GM19397 (cell line): Measurements from ENCODE around the gene PAOX.

ENCODE experiments used
- ATAC-seq: cut with Tn5 transposase; IDR thresholded peaks from one replicate; pipeline ENCODE4 v1.9.1; 2021; ENCODE audit warnings: mild to moderate bottlenecking, moderate library complexity; ENCODE audit not compliant: unreplicated experiment

The PAOX gene

GRCh38 chr10:133379152-133379800 is at the start of gene PAOX:
Gene PAOX, plus strand, starts transcription at chr10:133379262. Its CDS starts 55 bp downstream, at chr10:133379317.
- peak; percentile 45 for ATAC-seq

GRCh38 chr10:133329491-133330202 is 49.4 kb upstream of the PAOX start:
- peak; percentile 82 for ATAC-seq

GRCh38 chr10:133332936-133333699 is 45.9 kb upstream of the PAOX start:
- no peak for ATAC-seq

GRCh38 chr10:133334503-133335245 is 44.4 kb upstream of the PAOX start:
- ATAC-seq = no peak

GRCh38 chr10:133335246-133336117 is 43.6 kb upstream of the PAOX start:
- no peak for ATAC-seq

- no peak for ATAC-seq
Observed at GRCh38 chr10:133336118-133336576, 42.9 kb upstream of the PAOX start.

- ATAC-seq = no peak
Observed at GRCh38 chr10:133336577-133337369, 42.3 kb upstream of the PAOX start, which contains the start of gene CALY. Gene CALY, minus strand, starts transcription at chr10:133336896. Its CDS starts 7,907 bp downstream, at chr10:133328989.

GRCh38 chr10:133337370-133337725 is 41.7 kb upstream of the PAOX start:
- no peak for ATAC-seq

- ATAC-seq = no peak
Observed at GRCh38 chr10:133338080-133339071, 40.7 kb upstream of the PAOX start.

- ATAC-seq = no peak
Observed at GRCh38 chr10:133339708-133340380, 39.2 kb upstream of the PAOX start.

GRCh38 chr10:133341983-133342382 is 37.1 kb upstream of the PAOX start:
- ATAC-seq = no peak

GRCh38 chr10:133342942-133343341 is 36.1 kb upstream of the PAOX start:
- no peak for ATAC-seq

- no peak for ATAC-seq
Observed at GRCh38 chr10:133343558-133343957, 35.5 kb upstream of the PAOX start.

- ATAC-seq = no peak
Observed at GRCh38 chr10:133344236-133344635, 34.8 kb upstream of the PAOX start.

- ATAC-seq = no peak
Observed at GRCh38 chr10:133346413-133346812, 32.6 kb upstream of the PAOX start.

GRCh38 chr10:133347710-133348517 is 31.1 kb upstream of the PAOX start:
- no peak for ATAC-seq

GRCh38 chr10:133349160-133349568 is 29.9 kb upstream of the PAOX start:
- ATAC-seq = no peak
